Keratinocyte (primary cell): ENCODE data around the gene ADCY5. TPM values are rescaled to one million over a fixed set of nuclear protein-coding genes. Genes with fewer than 3 reads are reported as not detected.

Experiments
- DNase-seq: peaks from one replicate; pipeline ENCODE4 v3.0.0-alpha.2; 2011; ENCODE audit warnings: low read depth, missing footprints, low spot score
- FAIRE-seq: peaks from 2 replicates; lab custom pipeline; 2011; peaks lifted over from hg19 to GRCh38; lab: Jason Lieb, UNC
- H2AFZ ChIP-seq: 2 replicates; pipeline ENCODE4 v1.6.0; 2012; ENCODE audit warnings: low read length, control low read depth, inconsistent platforms; ENCODE audit not compliant: control insufficient read depth
- H3K27ac ChIP-seq: 2 replicates; pipeline ENCODE4 v1.5.1; 2011; ENCODE audit warnings: low read length; ENCODE audit not compliant: control insufficient read depth, insufficient read depth
- H3K27me3 ChIP-seq: 3 replicates; pipeline ENCODE4 v1.6.0; 2011; ENCODE audit warnings: low read length; ENCODE audit not compliant: control insufficient read depth, insufficient read depth; ENCODE audit errors: extremely low read depth
- H3K36me3 ChIP-seq, 2 experiments: 2 replicates in 1 of 2; 3 replicates in 1 of 2; pipeline ENCODE4 v1.5.1; 2011; ENCODE audit warnings: low read length in 2 of 2, mild to moderate bottlenecking in 1 of 2; ENCODE audit not compliant: control insufficient read depth in 2 of 2, insufficient read depth in 2 of 2; ENCODE audit errors: extremely low read depth in 1 of 2
- H3K4me1 ChIP-seq: 3 replicates; pipeline ENCODE4 v1.5.1; 2011; ENCODE audit warnings: low read length; ENCODE audit not compliant: control insufficient read depth, insufficient read depth; ENCODE audit errors: extremely low read depth
- H3K4me2 ChIP-seq: 3 replicates; pipeline ENCODE4 v1.6.0; 2011; ENCODE audit warnings: low read depth, low read length; ENCODE audit not compliant: control insufficient read depth, insufficient read depth; ENCODE audit errors: extremely low read depth
- H3K4me3 ChIP-seq, 3 experiments: fragments of 200-600 bp in 1 of 3; sonication (generic) in 1 of 3; 2 replicates in 2 of 3; 3 replicates in 1 of 3; pipeline ENCODE4 v1.5.1; 2011 to 2016; ENCODE audit warnings: low read length in 3 of 3, mild to moderate bottlenecking in 3 of 3, control low read depth in 2 of 3, inconsistent platforms in 1 of 3, low read depth in 1 of 3, mixed read lengths in 1 of 3, mixed run types in 1 of 3, moderate library complexity in 1 of 3; ENCODE audit not compliant: control insufficient read depth in 2 of 3, insufficient read depth in 2 of 3; ENCODE audit errors: extremely low read depth in 1 of 3
- H3K79me2 ChIP-seq: 2 replicates; pipeline ENCODE4 v1.6.0; 2012; ENCODE audit warnings: low read length; ENCODE audit not compliant: control insufficient read depth, insufficient read depth
- H3K9ac ChIP-seq: 3 replicates; pipeline ENCODE4 v1.6.0; 2011; ENCODE audit warnings: low read length; ENCODE audit not compliant: control insufficient read depth, insufficient read depth; ENCODE audit errors: extremely low read depth
- H3K9me1 ChIP-seq: 3 replicates; pipeline ENCODE4 v1.6.0; 2011; ENCODE audit warnings: low read length; ENCODE audit not compliant: control insufficient read depth, insufficient read depth; ENCODE audit errors: extremely low read depth
- H3K9me3 ChIP-seq: 2 replicates; pipeline ENCODE4 v1.5.1; 2012; ENCODE audit warnings: low read depth, low read length; ENCODE audit not compliant: control insufficient read depth
- H4K20me1 ChIP-seq: 3 replicates; pipeline ENCODE4 v1.6.0; 2011; ENCODE audit warnings: low read length; ENCODE audit not compliant: control insufficient read depth, insufficient read depth; ENCODE audit errors: extremely low read depth
- EZH2 ChIP-seq: IDR thresholded peaks from one replicate; pipeline ENCODE4 v1.6.1; 2012; ENCODE audit warnings: inconsistent platforms, mild to moderate bottlenecking, low read length, moderate library complexity
- dilution Hi-C: fragments of 300-500 bp; cut with MboI; formaldehyde crosslinking; loops from one replicate; pipeline ENCODE4 v1.7.0; 2020; ENCODE audit warnings: low sequenced_read_pairs; ENCODE audit not compliant: extremely low pct_ligation_motif_present
- polyA plus RNA-seq, 5 experiments: library from polyadenylated mRNA; depleted of rRNA in 3 of 5; stranded (reverse) in 3 of 5; stranded (forward) in 1 of 5; unstranded in 1 of 5; fragments of >200 nt; gene quantifications; 1 replicate in 1 of 5; 2 replicates in 3 of 5; 3 replicates in 1 of 5; pipeline versions ENCODE4 v1.2.1 to v1.2.3, GENCODE V29; 2011 to 2012; ENCODE audit warnings: missing spikeins in 2 of 5, low read depth in 1 of 5, low replicate concordance in 1 of 5
- TF ChIP-seq, protein P1 (sequence below), 3 experiments: IDR thresholded peaks in 1 of 3; conservative IDR thresholded peaks in 1 of 3; optimal IDR thresholded peaks in 1 of 3; 2 replicates in 2 of 3; 3 replicates in 1 of 3; pipeline versions ENCODE3 to v1.5.1; 2011; ENCODE audit warnings: low read length in 3 of 3, mild to moderate bottlenecking in 3 of 3, moderate library complexity in 2 of 3, control low read depth in 1 of 3, inconsistent platforms in 1 of 3; ENCODE audit not compliant: insufficient read depth in 2 of 3; ENCODE audit errors: extremely low read depth in 1 of 3

The ADCY5 gene
- polyA plus RNA-seq, 1 donor (not counting 4 experiments of a cell fraction or from before 2014, with no cell fraction given) = not detected

DNA sequence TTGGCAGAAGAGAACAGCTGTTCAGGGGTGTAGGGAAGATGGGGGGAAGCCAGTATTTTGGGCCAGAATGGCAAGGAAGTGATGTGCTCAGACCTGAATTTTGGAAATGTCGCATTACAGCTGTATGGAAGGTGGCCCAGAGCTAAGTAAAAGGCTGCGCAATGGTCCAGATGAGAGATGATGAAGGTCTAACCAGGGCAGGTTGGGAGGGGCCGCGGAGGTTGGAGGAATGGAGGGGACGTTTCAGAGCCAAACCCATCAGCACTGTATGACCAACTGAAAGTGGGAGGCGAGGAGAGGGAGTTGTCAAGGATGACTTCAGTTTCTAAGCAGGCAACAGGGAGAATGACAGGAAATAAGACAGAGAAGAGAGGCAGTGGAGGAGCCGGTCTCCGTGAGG lies 60.8 kb downstream of the ADCY5 start:
- Histone ChIP-seq H3K79me2 (no peaks in the 10 kb centered on the region), H3K9me1 (no peaks in the 10 kb centered on the region), H3K9me3 (no peaks in the 10 kb centered on the region), H3K27ac (no peak overlapping the region), H3K36me3 (no peaks in the 10 kb centered on the region), H3K4me1 (no peaks in the 10 kb centered on the region), H4K20me1 (no peaks in the 10 kb centered on the region), H3K4me3 (no peak overlapping the region), H3K4me2 (no peak overlapping the region), H3K9ac (no peak overlapping the region), H3K27me3 (peaks cover 12% of the 10 kb centered on the region), H2AFZ (no peak overlapping the region)
- TF ChIP-seq EZH2 = no peak
- TF ChIP-seq, protein P1, sequence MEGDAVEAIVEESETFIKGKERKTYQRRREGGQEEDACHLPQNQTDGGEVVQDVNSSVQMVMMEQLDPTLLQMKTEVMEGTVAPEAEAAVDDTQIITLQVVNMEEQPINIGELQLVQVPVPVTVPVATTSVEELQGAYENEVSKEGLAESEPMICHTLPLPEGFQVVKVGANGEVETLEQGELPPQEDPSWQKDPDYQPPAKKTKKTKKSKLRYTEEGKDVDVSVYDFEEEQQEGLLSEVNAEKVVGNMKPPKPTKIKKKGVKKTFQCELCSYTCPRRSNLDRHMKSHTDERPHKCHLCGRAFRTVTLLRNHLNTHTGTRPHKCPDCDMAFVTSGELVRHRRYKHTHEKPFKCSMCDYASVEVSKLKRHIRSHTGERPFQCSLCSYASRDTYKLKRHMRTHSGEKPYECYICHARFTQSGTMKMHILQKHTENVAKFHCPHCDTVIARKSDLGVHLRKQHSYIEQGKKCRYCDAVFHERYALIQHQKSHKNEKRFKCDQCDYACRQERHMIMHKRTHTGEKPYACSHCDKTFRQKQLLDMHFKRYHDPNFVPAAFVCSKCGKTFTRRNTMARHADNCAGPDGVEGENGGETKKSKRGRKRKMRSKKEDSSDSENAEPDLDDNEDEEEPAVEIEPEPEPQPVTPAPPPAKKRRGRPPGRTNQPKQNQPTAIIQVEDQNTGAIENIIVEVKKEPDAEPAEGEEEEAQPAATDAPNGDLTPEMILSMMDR (optimal IDR thresholded peaks at IDR 0.05 in 1 of 3, IDR thresholded peaks at IDR 0.05 in 1 of 3, conservative IDR thresholded peaks at IDR 0.05 in 1 of 3; ENCODE audit: extremely low read depth in 1 of 3, insufficient read depth in 2 of 3, low read length in 3 of 3) = no peak
- no peak for FAIRE-seq
- dilution Hi-C loops = no loop called here
- DNase-seq = no peak

DNA sequence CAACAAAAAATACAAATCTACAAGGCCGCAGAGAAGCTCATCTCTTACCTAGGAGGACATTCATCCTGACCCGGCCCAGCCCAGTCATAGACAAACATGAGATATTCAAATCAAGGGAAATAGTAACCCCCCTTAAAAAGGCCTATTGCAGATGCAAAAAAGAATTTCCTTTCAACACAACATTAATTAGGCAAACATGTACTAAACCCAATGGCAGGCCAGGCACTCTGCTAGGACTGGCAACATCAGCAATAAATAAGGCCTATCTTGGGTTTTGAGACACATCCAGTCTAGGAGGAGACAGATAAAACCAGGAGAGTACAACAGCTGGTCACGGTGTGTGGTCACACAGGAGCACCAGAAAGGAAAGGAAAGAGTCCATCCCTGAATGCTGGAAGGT lies 61.4 kb downstream of the ADCY5 start:
- Histone ChIP-seq H3K27ac (no peak overlapping the region), H3K9me1 (no peaks in the 10 kb centered on the region), H3K79me2 (no peaks in the 10 kb centered on the region), H3K4me1 (no peaks in the 10 kb centered on the region), H3K36me3 (no peaks in the 10 kb centered on the region), H3K4me2 (no peak overlapping the region), H4K20me1 (no peaks in the 10 kb centered on the region), H3K9ac (no peak overlapping the region), H3K4me3 (no peak overlapping the region), H3K27me3 (peaks cover 12% of the 10 kb centered on the region), H3K9me3 (no peaks in the 10 kb centered on the region), H2AFZ (no peak overlapping the region)
- FAIRE-seq (no peak), DNase-seq (no peak)
- no peak for TF ChIP-seq EZH2
- TF ChIP-seq, protein P1 (optimal IDR thresholded peaks at IDR 0.05 in 1 of 3, IDR thresholded peaks at IDR 0.05 in 1 of 3, conservative IDR thresholded peaks at IDR 0.05 in 1 of 3; ENCODE audit: extremely low read depth in 1 of 3, insufficient read depth in 2 of 3, low read length in 3 of 3) = no peak
- dilution Hi-C loops = no loop called here
